NCI-H1417 (cell line): ENCODE results near the gene BCAN.

Experiments used
- DNase-seq, 3 experiments: peaks; one replicate each; lab custom pipeline; 2025; lab: John Stamatoyannopoulos, UW

BCAN gene

GRCh38 chr1:156700736-156701531 lies 59.0 kb downstream of the BCAN start:
- no peak for DNase-seq

DNA sequence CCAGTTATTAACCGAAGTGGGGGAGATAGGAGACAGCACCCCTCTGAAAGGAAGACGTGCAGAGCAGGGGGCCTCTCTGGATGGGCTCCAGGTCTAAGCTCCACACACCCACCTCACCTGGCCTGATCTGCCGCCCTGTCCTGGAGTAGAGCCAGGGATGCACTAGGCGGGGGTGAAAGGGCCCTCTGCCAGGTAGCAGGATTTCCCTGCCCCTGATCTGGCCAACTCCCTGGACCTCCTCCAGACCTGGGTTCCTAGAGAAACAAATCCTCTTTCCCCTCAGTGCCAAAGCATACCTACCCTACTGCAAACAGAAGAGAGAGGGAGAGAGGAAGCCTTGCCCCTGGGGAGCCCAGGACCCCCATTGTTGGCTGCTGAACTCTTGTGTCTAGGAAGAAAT lies 61.4 kb downstream of the BCAN start:
- no peak for DNase-seq

DNA sequence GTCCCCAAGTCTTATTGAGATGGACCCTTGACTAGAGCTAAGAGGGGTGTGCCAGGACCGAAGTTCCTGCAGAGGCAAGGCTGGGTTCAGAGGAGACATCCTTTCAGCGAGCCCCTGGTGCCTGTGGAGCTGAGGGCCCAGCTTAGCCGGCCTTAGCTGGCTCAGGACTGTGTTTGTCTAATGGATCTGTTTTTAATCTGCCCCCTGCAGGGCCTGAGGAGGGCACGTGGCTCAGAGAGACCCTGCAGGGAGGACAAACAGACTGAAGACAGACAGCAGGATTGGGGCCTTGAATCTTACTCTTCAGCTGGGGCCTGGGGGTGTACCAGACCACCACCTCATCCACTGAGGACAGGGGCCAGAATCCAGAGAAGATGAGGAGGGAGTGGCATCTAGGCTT lies 61.8 kb downstream of the BCAN start:
- DNase-seq: peak in 2 of 3 experiments; percentile 38 to 67

DNA sequence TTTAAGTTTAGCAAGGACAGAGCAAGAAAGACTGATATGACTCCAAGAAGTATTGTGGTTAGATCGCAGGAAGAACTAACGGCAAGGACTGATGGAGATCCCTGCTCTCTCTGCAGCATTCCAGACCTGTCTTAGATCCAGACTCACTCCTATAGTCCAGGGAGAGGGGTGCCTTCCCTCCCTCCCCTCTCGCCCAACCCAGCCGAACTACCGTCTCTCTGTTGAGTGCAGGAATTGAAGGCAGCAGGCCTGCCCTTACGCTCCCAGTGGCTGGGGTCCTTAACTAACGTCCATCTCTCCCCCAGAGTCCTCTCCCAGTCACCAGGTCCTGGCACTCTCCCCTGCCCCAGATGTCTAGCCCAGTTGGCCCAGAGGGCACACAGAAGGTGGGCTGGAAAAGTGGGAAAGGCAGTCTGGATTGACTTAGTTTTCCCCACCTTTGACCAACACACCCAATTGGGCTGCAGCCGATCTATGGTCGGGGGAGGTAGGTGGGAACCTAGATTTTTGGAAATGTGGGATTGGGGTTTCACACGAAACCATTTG lies 62.3 kb downstream of the BCAN start:
- peak in 2 of 3 experiments; percentile 10 to 39 for DNase-seq

DNA sequence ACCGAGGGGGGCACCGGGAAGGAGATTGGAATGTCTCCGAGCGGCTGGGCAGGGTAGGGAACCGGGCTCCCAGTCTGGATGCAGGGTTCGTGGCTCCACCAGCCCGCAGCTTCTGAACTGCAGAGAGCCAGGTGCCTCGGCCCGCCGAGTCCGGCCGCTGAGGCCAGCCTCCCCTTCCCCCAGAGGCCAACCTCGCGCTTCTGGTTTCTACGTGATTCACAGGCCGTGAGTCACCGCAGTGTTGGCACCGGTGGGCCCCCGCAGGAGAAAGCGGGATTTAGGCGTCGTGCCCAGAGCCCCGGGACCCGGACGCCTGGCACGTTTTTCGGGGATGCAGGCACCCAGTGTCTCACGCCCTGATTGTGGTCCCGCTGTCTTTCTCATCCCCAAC lies 63.0 kb downstream of the BCAN start:
- DNase-seq: peak in 2 of 3 experiments; percentile 28 to 55

GRCh38 chr1:156705321-156705917 lies 63.5 kb downstream of the BCAN start, which contains the start of gene CRABP2:
TSS of gene CRABP2 (minus strand) at chr1:156705583. CDS start at chr1:156705446, 137 bp downstream.
- DNase-seq: peak; percentile 75 to 80 (median 77)

- peak; percentile 75 to 88 (median 80) for DNase-seq
These were observed 64.2 kb downstream of the BCAN start for GRCh38 chr1:156705918-156706656.

- peak in 1 of 3 experiments; percentile 73 for DNase-seq
These were observed 64.9 kb downstream of the BCAN start for GRCh38 chr1:156706657-156707416.

GRCh38 chr1:156707417-156708217 lies 65.7 kb downstream of the BCAN start:
- peak in 1 of 3 experiments; percentile 17 for DNase-seq

- no peak for DNase-seq
These were observed 66.3 kb downstream of the BCAN start for GRCh38 chr1:156708218-156708661.

- DNase-seq: no peak
These were observed 67.1 kb downstream of the BCAN start for GRCh38 chr1:156709031-156709430.
